Erythroblast (primary cell): Measurements from ENCODE around the gene CROCC2.

Source experiments
- DNase-seq, 2 experiments: peaks; one replicate each; lab custom pipeline; 2025; lab: John Stamatoyannopoulos, UW
- GATA1 ChIP-seq: IDR thresholded peaks from 2 replicates; pipeline ENCODE4 v1.6.1; 2011; ENCODE audit warnings: low read depth, mild to moderate bottlenecking, control low read depth, low read length, moderate library complexity
- POLR2A ChIP-seq: IDR thresholded peaks from 2 replicates; pipeline ENCODE4 v1.6.1; 2011; ENCODE audit warnings: mild to moderate bottlenecking, low read length

The CROCC2 gene

GRCh38 chr2:240914645-240915525, 8.7 kb downstream of the CROCC2 start:
- no peak for DNase-seq
- TF ChIP-seq POLR2A (no peak), GATA1 (no peak)

- TF ChIP-seq GATA1 (no peak), POLR2A (no peak)
- DNase-seq: no peak
Observed at GRCh38 chr2:240915526-240916341, 9.6 kb downstream of the CROCC2 start.

GRCh38 chr2:240916571-240917008, 10.5 kb downstream of the CROCC2 start:
- DNase-seq: no peak
- TF ChIP-seq POLR2A: no peak
- no peak for TF ChIP-seq GATA1

GRCh38 chr2:240917009-240917683, 11.0 kb downstream of the CROCC2 start:
- TF ChIP-seq GATA1 (no peak), POLR2A (no peak)
- DNase-seq: no peak

- DNase-seq: no peak
- TF ChIP-seq GATA1: no peak
- no peak for TF ChIP-seq POLR2A
Observed at GRCh38 chr2:240917684-240918257, 11.6 kb downstream of the CROCC2 start.

- no peak for DNase-seq
Observed at GRCh38 chr2:240918258-240919091, 12.3 kb downstream of the CROCC2 start.

GRCh38 chr2:240919161-240919781, 13.1 kb downstream of the CROCC2 start:
- TF ChIP-seq POLR2A: no peak
- TF ChIP-seq GATA1: no peak
- DNase-seq: no peak

More at GRCh38 chr2:240918258-240919091, 12.3 kb downstream of the CROCC2 start:
- TF ChIP-seq GATA1 (no peak), POLR2A (no peak)

- no peak for DNase-seq
- TF ChIP-seq GATA1 (no peak), POLR2A (no peak)
Observed at GRCh38 chr2:240919786-240920782, 13.9 kb downstream of the CROCC2 start.

- TF ChIP-seq POLR2A (no peak), GATA1 (no peak)
- DNase-seq: no peak
Observed at GRCh38 chr2:240920783-240921231, 14.7 kb downstream of the CROCC2 start.

- DNase-seq: no peak
- TF ChIP-seq GATA1 (no peak), POLR2A (no peak)
Observed at GRCh38 chr2:240921311-240921994, 15.3 kb downstream of the CROCC2 start.

GRCh38 chr2:240921995-240922244, 15.8 kb downstream of the CROCC2 start:
- no peak for TF ChIP-seq POLR2A
- no peak for TF ChIP-seq GATA1
- no peak for DNase-seq
